Left lung (tissue), 10 donors: ENCODE data around the gene NFASC. TPM values are rescaled to one million over a fixed set of nuclear protein-coding genes. Genes with fewer than 3 reads are reported as not detected.

ENCODE experiments used
- ATAC-seq: fragments of 200-7000 bp; cut with Tn5 transposase; one replicate; pipeline ENCODE4 v1.9.1; 2020; ENCODE audit warnings: moderate library complexity
- DNase-seq, 4 donors: peaks; one replicate each; pipeline ENCODE4 v3.0.0-alpha.2; 2013 to 2020
- H3K27ac ChIP-seq, 2 donors: fragments of 200-600 bp; sonication (generic) in 1 of 2; one replicate each; pipeline versions ENCODE4 v1.5.0 to v1.8.0; 2020 to 2021
- H3K27me3 ChIP-seq, 2 donors: fragments of 200-600 bp; sonication (generic) in 1 of 2; one replicate each; pipeline versions ENCODE4 v1.5.0 to v1.8.0; 2020 to 2021
- H3K36me3 ChIP-seq, 2 donors: fragments of 200-600 bp; sonication (generic) in 1 of 2; one replicate each; pipeline versions ENCODE4 v1.5.0 to v1.8.0; 2020 to 2021
- H3K4me1 ChIP-seq, 2 donors: fragments of 200-600 bp; one replicate each; pipeline ENCODE4 v1.8.0; 2021
- H3K4me3 ChIP-seq, 2 donors: fragments of 200-600 bp; sonication (generic) in 1 of 2; one replicate each; pipeline versions ENCODE4 v1.5.0 to v1.8.0; 2020 to 2021; ENCODE audit warnings: mild to moderate bottlenecking in 1 of 2
- H3K9me3 ChIP-seq, 2 donors: fragments of 200-600 bp; sonication (generic) in 1 of 2; one replicate each; pipeline versions ENCODE4 v1.5.0 to v1.8.0; 2020 to 2021
- CTCF ChIP-seq, 2 donors: fragments of 200-600 bp; sonication (generic) in 1 of 2; IDR thresholded peaks; one replicate each; pipeline versions ENCODE4 v1.5.0 to v1.8.0; 2021; ENCODE audit warnings: antibody characterized with exemption in 2 of 2
- intact Hi-C, 2 donors: fragments of 100-400 bp; cut with DNase I; formaldehyde crosslinking; loops; one replicate each; pipeline versions ENCODE4 v1.11.2 to v1.14.2; 2022
- polyA plus RNA-seq, 6 donors: library from polyadenylated mRNA; unstranded; fragments of 120-200 nt; gene quantifications; one replicate each; pipeline ENCODE4 v1.2.1, GENCODE V29; 2013; ENCODE audit not compliant: insufficient read length in 6 of 6
- total RNA-seq, 2 donors: library from RNA; stranded (reverse); fragmentation: NEBNext Ultra II Directional; extraction: Animal tissue kit (Norgen Biotek cat#: 25700); gene quantifications; one replicate each; pipeline ENCODE4 v1.2.1, GENCODE V29; 2021
- donor health status: DM: no; HTN: yes; CAD: no.
- donor health status: DM: no; HTN: no; CAD: no.

The NFASC gene
- total and polyA plus RNA-seq, 8 donors = 1.2 to 11.5 (median 2.0) TPM

DNA sequence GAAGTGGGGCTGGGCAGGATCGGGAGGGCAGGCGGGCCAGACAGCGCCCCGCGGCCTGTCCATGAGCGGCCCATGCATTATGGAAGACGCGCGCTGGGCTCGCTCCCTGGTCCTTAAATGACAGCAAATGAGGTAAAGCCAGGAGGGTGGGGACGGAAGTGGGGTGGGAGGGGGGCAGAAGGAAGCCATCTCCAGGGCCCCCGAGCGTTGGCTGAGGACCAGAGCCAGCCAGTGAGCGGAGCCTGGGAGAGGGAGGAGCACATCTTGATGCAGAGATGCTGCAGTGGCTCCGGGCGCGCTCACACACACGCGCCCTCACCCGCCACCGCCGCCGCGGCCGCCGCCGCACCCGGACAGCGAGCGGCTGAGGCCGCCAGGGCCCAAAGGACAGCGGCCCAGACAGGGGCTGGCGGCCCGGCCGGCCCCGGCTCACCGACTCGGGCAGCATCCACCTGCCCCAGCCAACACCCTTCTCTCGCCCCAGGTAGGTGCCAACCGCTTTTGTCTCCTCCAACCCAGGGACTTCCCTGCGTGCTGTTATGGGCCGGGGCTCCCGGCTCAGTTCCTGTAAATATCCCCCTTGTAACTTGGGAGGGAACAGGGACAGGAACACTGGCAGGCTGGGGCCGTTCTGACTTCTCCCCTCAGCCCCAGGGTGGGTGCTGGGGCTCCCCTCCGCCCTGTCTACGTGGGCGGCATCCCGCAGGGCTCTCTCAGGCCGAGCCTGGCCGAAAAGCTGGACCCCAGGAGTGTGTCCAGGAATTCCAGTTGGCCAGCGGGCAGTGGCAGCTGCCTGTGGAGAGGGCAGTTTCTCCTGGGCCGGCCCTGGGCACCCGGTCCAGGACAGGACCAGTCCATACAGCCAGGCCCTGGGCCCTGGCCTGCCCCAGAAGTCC is 172.5 kb downstream of the NFASC start, which contains the start of gene CNTN2:
TSS of gene CNTN2 (plus strand) at position 302 of the 896 bp plus-strand sequence. CDS start 9,974 bp downstream, outside the sequence.
- Histone ChIP-seq H3K4me3 (no peak within 1 kb of the TSS), H3K9me3 (no peaks in the 10 kb centered on the region), H3K27ac (no peak within 1 kb of the TSS), H3K4me1 (no peaks in the 10 kb centered on the region), H3K27me3 (peaks cover 41 to 86% of the 10 kb centered on the region in 2 donors), H3K36me3 (no peaks in the 10 kb centered on the region)
- TF ChIP-seq CTCF (IDR thresholded peaks at IDR 0.05) = no peak
- ATAC-seq (no peak), DNase-seq (peak in 2 of 4 donors; percentile 8 to 54)
- intact Hi-C loops = no loop called here

DNA sequence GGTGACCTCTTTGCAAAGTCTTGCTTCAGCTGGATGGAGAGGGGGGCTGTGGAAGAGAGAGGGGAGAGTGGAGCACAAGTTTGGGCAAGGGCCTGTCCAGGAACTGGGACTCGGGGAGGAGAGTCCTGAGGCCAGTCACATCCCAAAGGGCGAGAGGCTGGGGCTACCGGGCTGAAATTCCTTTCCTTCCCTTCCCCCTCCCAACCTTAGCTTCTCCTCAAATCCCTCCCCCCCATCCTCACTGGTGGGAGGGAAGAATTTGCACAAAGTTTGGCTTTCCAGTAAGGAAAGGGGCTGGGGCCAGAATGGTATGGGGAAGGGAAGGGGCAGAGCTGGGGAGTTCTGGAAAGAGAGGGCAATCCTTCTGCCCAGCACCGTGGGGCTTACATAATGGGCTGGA is 173.2 kb downstream of the NFASC start:
- intact Hi-C loops = no loop called here
- peaks cover 41 to 90% of the 10 kb centered on the region in 2 donors for H3K27me3 ChIP-seq
- no peak overlapping the region for H3K27ac ChIP-seq
- ATAC-seq (no peak), DNase-seq (no peak)
- no peaks in the 10 kb centered on the region for H3K4me1 ChIP-seq
- TF ChIP-seq CTCF (IDR thresholded peaks at IDR 0.05) = no peak
- H3K4me3 ChIP-seq = no peak overlapping the region
- no peaks in the 10 kb centered on the region for H3K9me3 ChIP-seq
- H3K36me3 ChIP-seq = no peaks in the 10 kb centered on the region

GRCh38 chr1:205044741-205045140 is 174.1 kb downstream of the NFASC start:
- Histone ChIP-seq H3K4me1 (no peaks in the 10 kb centered on the region), H3K4me3 (no peak overlapping the region), H3K36me3 (no peaks in the 10 kb centered on the region), H3K27me3 (peaks cover 41 to 88% of the 10 kb centered on the region in 2 donors), H3K9me3 (no peaks in the 10 kb centered on the region), H3K27ac (no peak overlapping the region)
- no peak for DNase-seq
- no peak for ATAC-seq
- no peak for TF ChIP-seq CTCF (IDR thresholded peaks at IDR 0.05)
- intact Hi-C loops = no loop called here

- no peaks in the 10 kb centered on the region for H3K36me3 ChIP-seq
- H3K9me3 ChIP-seq = no peaks in the 10 kb centered on the region
- ATAC-seq (no peak), DNase-seq (no peak)
- intact Hi-C loops = no loop called here
- no peak overlapping the region for H3K27ac ChIP-seq
- no peaks in the 10 kb centered on the region for H3K4me1 ChIP-seq
- TF ChIP-seq CTCF (IDR thresholded peaks at IDR 0.05) = no peak
- H3K27me3 ChIP-seq = peaks cover 41 to 84% of the 10 kb centered on the region in 2 donors
- H3K4me3 ChIP-seq = no peak overlapping the region
Observed at GRCh38 chr1:205045146-205045545, 174.5 kb downstream of the NFASC start.

GRCh38 chr1:205046870-205047269 is 176.2 kb downstream of the NFASC start:
- intact Hi-C loops = no loop called here
- DNase-seq = no peak
- TF ChIP-seq CTCF (IDR thresholded peaks at IDR 0.05) = no peak
- H3K9me3 ChIP-seq = no peaks in the 10 kb centered on the region
- no peaks in the 10 kb centered on the region for H3K36me3 ChIP-seq
- H3K27me3 ChIP-seq = peaks cover 36 to 67% of the 10 kb centered on the region in 2 donors
- H3K4me3 ChIP-seq = no peak overlapping the region
- no peak for ATAC-seq
- H3K4me1 ChIP-seq = no peaks in the 10 kb centered on the region
- H3K27ac ChIP-seq = no peak overlapping the region
